PFSK-1 (cell line): ENCODE measurements around the gene TPD52L2.

Experiments
- FOXP2 ChIP-seq: optimal IDR thresholded peaks from 2 replicates; pipeline ENCODE3; 2011; ENCODE audit warnings: borderline replicate concordance, control low read depth, inconsistent platforms; ENCODE audit not compliant: insufficient read depth; ENCODE audit errors: extremely low read length, extremely low read depth
- POLR2AphosphoS5 ChIP-seq: IDR thresholded peaks from 2 replicates; pipeline ENCODE4 v1.6.1; 2012; ENCODE audit warnings: low read depth, mild to moderate bottlenecking, control low read depth, low read length, moderate library complexity
- SIN3A ChIP-seq: IDR thresholded peaks from 2 replicates; pipeline ENCODE4 v1.6.1; 2012; ENCODE audit warnings: mild to moderate bottlenecking, low read length, moderate library complexity, borderline replicate concordance; ENCODE audit not compliant: insufficient read depth
- TAF1 ChIP-seq: IDR thresholded peaks from 2 replicates; pipeline ENCODE4 v1.6.1; 2012; ENCODE audit warnings: low read length, control low read depth, borderline replicate concordance; ENCODE audit not compliant: insufficient read depth

- TF ChIP-seq POLR2AphosphoS5 (no peak; the same call in 1 of the 2 replicates), TAF1 (no peak), FOXP2 (no peak), SIN3A (no peak)
Measured at GRCh38 chr20:63846888-63847236, 18.2 kb upstream of the TPD52L2 start.
